ENCODE data around the gene RDX. TPM values are rescaled to one million over a fixed set of nuclear protein-coding genes. Genes with fewer than 3 reads are reported as not detected.

The RDX gene
- total RNA-seq, 1 experiment from 2014 or later = 101 TPM

DNA sequence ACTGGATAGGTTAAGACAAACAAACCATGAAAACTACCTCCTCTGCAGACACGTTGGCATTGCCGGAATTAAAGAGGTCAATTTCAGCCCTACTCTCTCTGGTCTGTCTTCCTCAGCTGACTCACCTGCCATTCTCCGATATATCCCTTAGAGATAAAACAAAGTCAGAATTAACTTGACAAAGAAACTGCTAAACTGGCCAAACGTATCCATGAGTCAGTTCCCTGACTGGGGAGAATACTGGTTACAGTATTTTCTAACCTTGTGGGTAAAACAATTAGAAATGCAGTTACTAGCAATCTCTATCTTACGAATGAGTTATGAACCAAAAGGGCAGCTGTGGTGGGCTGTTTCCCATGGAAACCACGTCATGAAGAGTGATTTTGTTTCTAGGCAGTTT lies 96.2 kb downstream of the RDX start:
- DNase-seq (ENCODE audit: low read depth) = peak; percentile 89

DNA sequence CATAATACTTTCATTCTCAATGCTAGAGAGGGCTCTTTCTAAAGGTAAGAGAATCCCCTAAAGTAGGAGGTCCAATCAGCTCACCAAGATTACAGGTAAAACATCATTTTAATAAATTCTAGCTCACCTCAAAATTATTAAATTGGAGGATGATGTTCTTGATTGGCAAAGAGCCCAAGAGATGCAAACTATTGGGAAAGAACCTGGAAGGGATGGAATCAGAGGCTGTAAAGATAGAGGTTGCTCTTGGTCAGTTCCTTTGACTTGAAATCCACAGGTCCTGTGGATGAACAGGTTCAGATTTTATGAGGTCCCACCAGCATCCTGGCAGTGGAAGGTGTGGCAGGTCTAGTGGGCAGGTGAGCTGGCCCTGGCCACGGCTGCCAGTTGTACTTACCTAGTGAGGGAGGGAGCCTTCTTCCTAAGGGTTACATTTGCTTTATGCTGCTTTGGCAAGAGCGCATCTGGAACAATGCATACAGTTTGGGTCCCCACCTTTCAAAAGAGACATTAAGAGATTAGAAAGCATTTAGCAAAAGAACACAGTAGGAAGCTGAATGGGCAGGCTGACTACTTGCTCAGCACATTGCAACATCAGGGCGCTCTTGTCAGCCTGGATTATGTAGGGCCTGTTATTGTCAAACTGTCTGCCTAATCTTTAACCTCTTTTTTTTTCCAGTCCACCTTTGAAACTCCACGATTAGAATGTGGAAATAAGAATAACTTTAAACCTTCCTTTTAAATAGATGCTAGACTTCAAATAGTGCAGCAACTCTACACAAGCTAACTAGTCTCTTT lies 97.0 kb downstream of the RDX start:
- DNase-seq (ENCODE audit: low read depth) = no peak

DNA sequence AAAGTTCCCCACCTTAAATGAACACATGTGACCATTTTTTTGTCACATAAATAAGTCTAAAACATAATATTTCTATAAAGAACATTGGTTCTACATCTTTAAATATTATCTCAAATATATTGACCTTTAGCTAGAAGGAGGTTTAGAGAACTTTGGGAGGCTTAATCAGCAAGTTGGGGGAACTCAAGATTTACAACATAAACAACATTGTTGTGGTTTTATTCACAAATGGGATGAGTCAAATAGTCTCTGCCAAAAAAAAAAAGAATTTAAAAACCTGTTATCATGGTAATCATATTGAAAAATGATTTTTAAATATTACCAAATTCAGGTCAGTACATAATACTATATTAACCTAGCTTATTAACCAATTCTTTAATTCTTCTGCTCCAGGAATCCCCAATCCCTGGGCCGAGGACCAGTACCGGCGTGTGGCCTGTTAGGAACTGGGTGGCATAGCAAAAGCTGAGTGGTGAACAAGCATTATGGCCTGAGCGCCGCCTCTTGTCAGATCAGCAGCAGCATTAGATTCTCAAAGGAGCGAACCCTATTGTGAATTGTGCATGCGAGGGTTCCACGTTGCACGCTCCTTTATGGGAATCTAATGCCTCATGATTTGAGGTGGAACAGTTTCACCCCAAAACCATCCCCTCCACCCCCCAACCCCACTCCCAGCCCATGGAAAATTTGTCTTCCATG lies 98.2 kb downstream of the RDX start:
- peak; percentile 53 for DNase-seq (ENCODE audit: low read depth)

DNA sequence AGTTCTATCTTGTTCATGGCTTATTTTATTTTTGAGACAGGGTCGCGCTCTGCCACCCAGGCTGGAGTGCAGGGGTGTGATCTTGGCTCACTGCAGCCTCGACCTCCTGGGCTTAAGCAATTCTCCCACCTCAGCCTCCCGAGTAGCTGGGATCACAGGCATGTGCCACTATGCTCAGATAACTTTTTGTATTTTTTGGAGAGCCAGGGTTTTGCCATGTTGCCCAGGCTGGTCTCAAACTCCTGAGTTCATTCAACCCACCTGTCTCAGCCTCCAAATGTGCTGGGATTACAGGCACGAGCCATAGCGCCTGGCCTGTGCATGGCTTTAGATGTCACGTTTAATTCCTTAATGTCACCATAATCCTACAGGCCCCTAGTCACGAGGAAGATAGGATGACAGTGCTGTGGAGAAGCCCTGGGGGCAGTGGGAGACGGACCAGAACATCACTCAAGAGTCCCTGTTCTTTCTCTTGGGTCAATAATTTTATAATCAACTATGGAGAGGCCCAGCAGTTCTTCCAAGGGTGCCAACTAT lies 99.5 kb downstream of the RDX start:
- DNase-seq (ENCODE audit: low read depth) = no peak

DNA sequence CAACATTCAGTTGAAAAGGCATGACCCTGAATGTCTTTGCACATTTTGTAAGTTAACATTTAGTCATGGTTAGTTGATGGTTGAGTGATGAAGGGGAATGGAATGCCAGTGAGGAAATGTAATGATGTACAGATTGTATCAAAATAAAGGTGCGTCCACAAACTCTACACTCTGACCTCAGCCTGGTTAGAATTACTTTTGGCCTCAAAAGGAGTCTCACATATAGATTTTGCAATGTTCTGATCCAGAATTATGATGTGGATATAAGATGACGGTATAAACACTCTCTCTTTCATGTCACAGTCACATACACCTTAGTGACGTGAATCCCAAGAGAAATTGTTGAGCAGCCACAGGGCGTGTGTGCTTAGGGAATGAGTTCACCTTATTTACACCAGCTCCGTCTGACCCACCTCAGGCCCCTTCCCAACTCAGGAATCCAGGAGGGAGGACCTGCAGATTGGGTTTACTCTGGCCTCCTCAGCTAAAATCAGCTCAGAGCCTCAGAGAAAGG lies 100.1 kb downstream of the RDX start:
- DNase-seq (ENCODE audit: low read depth) = peak; percentile 95

DNA sequence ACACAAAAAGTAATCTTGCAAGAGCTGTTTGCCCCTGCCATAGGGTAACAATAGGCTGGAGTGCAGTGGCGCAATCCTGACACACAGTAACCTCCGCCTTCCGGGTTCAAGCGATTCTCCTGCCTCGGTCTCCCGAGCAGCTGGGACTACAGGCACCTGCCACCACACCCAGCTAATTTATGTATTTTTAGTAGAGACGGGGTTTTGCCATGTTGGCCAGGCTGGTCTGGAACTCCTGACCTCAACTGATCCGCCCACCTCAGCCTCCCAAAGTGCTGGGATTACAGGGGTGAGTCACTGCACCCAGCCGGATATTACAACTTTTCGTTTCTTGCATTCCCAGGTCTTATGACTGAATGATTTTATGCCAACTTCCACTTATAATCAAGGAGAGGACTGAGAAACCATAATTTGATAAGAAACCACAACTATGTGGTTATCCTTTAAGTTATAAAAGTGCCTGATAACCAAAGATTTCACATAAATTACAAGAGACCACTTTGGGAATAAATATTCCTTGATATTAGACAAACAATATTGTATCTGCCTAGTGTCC lies 102.1 kb downstream of the RDX start:
- peak; percentile 92 for DNase-seq (ENCODE audit: low read depth)

DNA sequence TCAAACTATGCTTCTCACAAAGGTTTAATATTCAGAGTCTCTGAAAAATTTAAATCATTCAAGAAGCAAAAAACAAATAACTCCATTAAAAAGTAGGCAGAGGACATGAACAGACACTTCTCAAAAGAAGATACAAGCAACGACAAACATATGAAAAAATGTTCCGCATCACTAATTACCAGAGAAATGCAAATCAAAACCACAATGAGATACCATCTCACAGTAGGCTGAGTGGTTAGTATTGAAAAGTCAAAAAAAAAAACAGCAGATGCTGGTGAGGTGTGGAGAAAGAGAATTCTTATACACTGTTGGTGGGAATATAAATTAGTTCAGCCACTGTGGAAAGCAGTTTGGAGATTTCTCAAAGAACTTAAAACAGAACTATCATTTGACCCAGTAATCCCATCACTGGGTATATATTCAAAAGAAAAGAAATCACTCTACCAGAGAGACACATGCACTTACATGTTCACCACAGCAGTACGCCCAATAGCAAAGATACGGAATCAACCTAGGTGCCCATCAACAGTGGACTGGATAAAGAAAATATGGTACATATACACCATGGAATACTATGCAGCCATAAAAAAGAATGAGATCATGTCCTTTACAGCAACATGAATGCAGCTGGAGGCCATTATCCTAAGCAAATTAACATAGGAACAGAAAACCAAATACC lies 103.7 kb downstream of the RDX start:
- peak; percentile 68 for DNase-seq (ENCODE audit: low read depth)

DNA sequence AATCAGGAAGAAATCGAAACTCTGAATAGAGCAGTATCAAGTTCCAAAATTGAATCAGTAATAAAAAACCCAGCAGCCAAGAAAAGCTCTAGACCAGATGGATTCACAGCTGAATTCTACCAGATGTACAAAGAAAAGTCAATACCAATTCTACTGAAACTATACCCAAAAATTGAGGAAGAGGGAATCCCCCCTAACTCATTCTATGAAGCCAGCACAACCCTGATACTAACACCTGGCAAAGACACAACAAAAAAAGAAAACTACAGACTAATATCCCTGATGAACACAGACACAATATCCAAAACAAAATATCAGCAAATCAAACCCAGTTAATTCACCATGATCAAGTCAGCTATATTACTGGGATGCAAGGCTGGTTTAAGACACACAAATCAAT lies 105.5 kb downstream of the RDX start:
- DNase-seq (ENCODE audit: low read depth) = no peak

DNA sequence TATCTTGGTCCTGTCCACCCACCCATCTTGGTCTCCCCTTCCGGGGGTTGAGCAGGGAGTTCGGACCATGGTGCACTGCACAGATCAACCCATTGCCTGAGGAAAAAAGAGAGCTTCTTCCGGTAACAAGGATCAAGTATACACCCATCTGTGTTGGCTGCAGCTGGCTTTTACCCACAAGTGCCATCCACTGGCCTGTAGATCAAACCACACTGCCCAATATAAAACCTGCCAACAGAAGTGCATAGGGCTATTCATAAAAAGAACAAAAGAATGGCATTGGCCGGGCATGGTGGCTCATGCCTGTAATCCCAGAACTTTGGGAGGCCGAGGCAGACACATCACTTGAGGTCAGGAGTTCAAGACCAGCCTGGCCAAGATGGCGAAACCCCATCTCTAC lies 108.7 kb downstream of the RDX start:
- DNase-seq (ENCODE audit: low read depth) = no peak

DNA sequence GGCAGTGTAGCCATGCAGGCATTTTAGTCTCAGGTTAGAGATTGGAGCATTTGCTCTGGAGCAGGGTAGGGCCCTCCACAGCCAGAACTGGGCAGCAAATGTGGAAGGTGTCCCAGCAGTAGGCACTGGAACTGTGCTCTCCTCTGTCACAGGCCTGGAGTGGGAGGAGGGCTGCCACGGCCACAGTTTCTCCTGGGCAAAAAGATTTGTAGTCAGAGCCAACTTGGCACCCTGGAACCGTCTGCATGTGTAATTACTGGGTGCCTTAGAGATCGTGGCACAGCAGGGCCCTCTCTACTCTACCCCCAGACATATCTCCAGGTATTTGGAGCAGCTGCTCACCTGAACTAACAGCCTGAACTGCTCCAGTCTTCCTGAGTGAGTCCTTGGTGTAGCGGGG lies 109.5 kb downstream of the RDX start:
- DNase-seq (ENCODE audit: low read depth) = no peak

DNA sequence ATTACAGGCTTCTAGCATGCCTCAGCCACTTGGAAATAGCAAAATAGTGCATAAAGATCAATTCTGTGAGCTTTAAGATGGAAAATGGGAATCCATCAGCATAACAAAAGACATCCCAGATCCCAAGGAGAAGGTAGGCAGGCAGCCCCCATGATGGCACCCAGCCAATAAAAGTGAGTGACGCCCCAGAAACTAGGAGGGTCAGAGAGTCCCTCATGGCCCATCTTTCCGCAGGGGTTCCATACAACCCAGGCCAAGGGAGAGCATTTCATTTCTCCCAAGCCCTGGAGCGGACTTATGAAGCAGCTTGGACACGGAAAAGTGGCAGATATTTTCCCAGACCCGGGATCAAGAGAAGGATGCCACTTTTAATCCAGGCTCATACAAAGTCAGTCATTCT lies 110.0 kb downstream of the RDX start:
- no peak for DNase-seq (ENCODE audit: low read depth)

DNA sequence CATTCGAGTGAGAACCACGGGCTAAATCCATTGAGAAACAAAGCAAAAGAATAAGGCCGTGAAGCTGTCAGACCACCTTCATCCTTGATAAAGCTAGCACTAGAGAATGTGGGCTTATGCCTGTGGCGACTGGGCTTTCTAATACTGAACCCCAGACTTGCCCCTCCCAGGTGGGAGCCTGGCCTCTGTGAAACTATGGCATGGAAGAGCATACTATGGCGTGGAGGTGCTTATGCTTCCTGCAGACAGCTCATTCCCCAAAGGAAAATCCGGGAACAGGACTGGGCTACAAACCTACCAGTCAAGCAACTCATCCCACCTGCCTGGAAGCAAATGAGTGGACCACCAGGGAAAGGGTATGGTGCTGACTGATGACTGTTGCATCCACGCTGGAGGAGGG lies 110.8 kb downstream of the RDX start:
- DNase-seq (ENCODE audit: low read depth) = no peak

DNA sequence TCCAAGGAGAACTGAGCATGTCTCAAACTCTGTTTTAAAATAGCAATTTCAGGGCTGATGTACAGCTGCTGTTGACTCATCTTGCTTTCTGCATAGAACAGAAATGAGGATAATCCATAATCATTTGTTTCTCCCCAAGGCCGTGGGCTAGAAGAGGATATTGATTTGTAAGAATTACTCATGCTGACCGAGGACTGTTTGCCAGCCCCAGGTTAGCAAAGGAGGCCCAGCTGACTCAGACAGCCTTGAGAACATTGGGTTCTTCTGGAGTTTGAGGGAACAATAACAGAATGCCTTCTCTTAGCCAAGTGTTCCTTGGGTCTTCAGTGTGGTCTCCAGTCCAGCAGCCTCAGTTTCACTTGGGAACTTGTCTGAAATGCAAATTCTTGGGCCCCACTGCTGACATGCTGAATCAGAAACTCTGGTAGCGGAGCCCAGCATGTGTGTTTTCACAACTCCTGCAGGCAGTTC lies 111.3 kb downstream of the RDX start:
- peak; percentile 46 for DNase-seq (ENCODE audit: low read depth)

DNA sequence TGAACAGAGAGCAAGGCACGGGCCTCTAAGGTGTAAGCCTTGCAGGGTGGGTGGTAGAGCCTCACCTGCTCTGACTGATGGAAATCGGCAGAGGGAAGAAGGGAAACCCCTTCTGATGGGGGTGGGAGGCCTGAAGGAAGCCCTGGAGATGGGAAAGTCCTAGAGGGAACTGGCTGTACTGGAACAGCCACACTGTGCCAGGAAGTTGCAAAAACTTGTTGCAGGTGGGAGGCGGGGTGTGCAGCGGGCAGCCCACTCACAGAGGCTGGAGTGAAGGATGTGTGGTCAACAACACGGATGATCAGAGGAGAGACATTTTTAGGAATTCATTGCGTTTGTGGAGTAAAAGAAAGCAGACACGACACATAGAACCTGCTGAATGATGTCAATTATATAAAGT lies 112.0 kb downstream of the RDX start:
- no peak for DNase-seq (ENCODE audit: low read depth)

DNA sequence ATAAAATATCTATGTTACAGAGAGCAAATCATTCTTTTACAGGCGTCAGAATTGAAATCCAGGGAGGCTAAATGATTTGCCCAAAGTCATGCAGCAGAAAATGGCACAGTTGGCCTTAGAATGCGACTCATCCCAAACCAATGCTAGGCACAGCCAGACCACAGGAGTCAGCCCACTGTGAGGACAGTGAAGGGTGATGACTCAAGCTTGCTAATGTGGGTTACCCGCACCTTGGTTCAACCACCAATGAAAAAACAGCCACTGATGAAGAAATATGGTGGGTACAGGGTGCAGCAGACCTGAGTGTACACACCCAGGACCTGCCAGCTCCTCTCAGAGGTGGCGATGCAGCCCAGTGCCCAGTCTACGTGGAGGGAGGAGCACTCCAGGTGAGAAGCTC lies 113.5 kb downstream of the RDX start:
- DNase-seq (ENCODE audit: low read depth) = peak; percentile 89

DNA sequence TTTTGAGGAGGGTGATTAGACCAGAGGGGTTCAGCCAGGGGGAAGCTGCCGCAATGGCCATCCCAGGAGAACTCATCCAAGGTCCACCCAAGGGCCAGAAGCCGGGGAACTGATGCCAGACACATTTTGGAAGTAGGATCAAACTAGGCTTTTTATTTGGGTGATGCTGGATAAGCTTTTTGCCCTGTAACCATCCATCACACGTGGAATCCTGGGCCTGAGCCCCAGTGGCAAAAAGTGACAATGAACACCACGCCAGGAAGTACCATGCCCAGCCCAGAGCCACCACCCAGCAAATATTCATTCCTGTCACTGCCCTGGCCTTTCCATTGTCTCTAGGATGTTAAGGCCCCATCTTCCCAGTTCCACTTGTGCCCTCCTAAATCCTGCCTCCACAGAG lies 117.3 kb downstream of the RDX start:
- DNase-seq (ENCODE audit: low read depth) = no peak

DNA sequence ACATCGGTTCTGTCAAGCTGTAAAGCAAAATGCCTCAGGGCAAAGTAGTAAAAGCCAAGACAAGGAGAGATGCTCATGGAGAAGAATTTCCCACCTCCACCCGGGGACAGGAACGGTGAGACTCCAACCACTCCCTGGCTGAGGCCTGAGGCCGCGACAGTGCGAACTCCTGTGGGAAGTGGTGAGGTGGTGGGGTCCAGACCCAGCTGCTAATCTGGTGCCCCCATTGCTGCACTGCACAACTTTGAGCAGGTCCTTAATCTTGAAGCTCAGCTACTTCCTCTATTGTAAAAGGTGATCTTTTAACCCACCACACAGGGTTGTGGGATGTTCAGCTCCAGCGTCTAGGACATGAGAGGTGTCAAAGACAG lies 119.3 kb downstream of the RDX start:
- peak; percentile 45 for DNase-seq (ENCODE audit: low read depth)

DNA sequence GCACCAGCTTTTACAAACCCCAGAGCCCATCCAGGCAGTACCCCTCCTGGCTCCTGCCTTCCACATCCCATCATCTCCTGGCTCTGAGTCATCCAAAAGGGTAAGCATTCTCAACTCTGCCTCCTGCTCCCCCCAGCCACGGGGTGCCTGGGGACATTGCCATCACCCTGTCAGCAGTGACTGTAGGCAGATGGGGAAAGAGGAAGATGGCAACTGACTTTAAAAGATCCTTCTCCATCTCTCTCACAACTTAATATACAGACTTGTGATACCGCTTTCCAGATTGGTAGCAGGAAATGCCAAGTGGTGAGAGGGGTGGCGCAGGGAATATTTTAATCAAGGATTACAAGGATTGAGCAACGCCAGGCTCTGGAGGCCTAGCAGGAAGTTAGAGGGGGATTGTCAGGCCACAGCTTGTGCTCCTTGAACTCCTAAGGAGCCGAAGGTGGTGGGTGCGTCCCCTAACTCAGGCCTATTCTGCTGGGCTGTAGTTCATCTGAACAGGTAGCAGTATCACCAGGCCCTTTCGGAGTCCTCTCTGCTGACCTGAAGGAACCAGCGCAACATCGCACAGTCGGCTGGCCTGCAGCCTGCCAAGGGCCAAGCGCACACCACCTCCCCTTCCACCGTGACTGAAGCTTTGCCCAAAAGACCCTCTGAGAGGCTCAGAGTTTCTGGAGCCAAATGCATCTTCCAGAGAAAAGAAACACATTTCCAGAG lies 119.9 kb downstream of the RDX start:
- peak; percentile 77 for DNase-seq (ENCODE audit: low read depth)

DNA sequence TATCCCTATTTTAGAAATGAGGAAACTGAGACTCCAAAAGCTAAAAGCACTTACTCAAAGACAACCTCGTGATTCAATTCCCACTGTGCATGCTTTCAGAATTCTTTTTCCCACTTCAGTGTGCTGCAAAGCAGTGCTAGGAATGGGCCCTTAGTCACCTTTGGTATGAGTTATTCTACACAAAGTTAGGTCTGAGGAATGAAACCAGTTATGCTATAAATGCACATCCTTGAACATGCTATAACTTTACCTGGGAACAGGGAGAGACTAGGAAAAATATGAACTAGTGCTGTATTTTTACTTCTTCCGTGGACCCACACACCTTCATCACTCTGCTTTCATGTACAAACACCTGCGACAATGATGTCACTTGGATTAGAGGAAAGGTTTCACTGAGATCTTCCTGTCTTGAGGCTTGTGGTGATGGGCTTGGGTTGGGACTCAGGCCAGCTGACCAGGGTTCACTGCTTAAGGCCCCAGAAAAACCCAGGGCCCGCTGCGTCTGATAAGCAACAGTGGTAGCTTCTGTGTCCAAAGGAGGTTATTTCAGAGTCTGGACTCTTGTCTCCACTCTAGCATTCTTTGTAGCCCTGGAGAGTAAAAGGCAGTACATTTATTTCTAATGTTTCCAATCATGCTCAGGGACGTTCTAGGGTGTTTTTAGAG lies 121.6 kb downstream of the RDX start:
- peak; percentile 32 for DNase-seq (ENCODE audit: low read depth)

DNA sequence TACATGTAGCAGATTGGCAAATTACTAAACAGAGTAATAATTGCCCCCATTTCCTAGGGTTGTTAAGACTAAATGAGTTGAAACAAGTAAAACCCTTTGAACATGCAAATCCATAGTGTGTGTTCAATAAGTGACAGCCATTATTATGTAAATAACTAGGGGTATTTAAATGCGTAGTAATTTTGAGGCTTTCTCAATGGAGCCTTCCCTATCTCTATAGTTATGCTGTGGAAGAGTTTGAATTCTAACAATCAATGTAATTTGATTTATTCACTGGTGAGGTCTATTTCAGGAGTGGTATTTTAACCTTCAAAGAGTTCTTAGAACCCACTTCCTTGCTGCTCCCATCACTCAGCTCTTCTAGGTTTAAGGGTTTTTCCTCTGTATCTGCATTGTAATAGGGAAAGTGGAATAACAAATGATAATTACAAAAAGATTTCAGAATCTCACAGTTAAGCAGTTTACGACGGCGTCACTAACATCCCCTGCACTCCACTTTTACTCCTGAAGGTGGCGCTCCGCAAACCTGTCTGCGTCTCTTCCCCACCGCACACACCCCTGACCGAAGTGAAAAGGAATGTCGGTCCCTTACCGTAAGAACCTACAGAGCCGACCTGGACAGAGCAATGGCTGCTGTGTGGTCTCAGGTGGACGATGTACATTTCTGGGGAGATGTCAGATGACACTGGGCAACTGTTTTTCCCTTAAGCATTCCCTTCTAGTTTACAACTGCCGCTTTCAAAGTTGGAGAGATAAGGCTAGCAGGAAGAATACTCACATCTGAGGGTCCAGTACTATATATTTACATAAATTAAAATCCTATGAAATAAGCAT lies 122.4 kb downstream of the RDX start:
- DNase-seq (ENCODE audit: low read depth) = peak; percentile 69
